Measurements from ENCODE around the gene GPR152.

The GPR152 gene

GRCh38 chr11:67440229-67441097 is 12.1 kb downstream of the GPR152 start:
- no peaks in the 10 kb centered on the region for H3K9me3 ChIP-seq (replicated peaks; ENCODE audit: insufficient read depth, low read length)
- H3K36me3 ChIP-seq (replicated peaks; ENCODE audit: insufficient read depth, low read length), result no peaks in the 10 kb centered on the region
- H3F3A ChIP-seq (ENCODE audit: insufficient read depth, low read length), result no peaks in the 10 kb centered on the region
- H3K9ac ChIP-seq (ENCODE audit: low read length), result no peak overlapping the region
- TF ChIP-seq EZH2phosphoT487 (IDR thresholded peaks at IDR 0.05; ENCODE audit: low read length) (no peak), CTCF (IDR thresholded peaks at IDR 0.05; ENCODE audit: low read length) (no peak), EZH2 (optimal IDR thresholded peaks at IDR 0.05; ENCODE audit: low read depth, low read length) (no peak)
- H3K27ac ChIP-seq (ENCODE audit: low read length), result no peak overlapping the region
- no peaks in the 10 kb centered on the region for H3K79me2 ChIP-seq (ENCODE audit: low read length)
- H3K4me3 ChIP-seq (ENCODE audit: low read length), result no peak overlapping the region
- H3K4me1 ChIP-seq (ENCODE audit: low read length), result peaks cover 4% of the 10 kb centered on the region; the same call in 1 of the 2 replicates
- H4K20me1 ChIP-seq (ENCODE audit: insufficient read depth, low read length), result no peaks in the 10 kb centered on the region
- DNase-seq, result no peak
- H3K4me2 ChIP-seq (ENCODE audit: low read depth, low read length), result no peak overlapping the region
- no peak overlapping the region for H2AFZ ChIP-seq (ENCODE audit: low read length)
- no peaks in the 10 kb centered on the region for H3K27me3 ChIP-seq (replicated peaks; ENCODE audit: insufficient read depth, low read length)
- H3K9me2 ChIP-seq (replicated peaks; ENCODE audit: insufficient read depth, low read length), result no peaks in the 10 kb centered on the region

GRCh38 chr11:67439321-67440228 is 13.0 kb downstream of the GPR152 start:
- Histone ChIP-seq H3K27ac (ENCODE audit: low read length) (no peak overlapping the region), H3K4me2 (ENCODE audit: low read depth, low read length) (no peak overlapping the region), H2AFZ (ENCODE audit: low read length) (no peak overlapping the region), H3K79me2 (ENCODE audit: low read length) (no peaks in the 10 kb centered on the region), H3K9me2 (replicated peaks; ENCODE audit: insufficient read depth, low read length) (no peaks in the 10 kb centered on the region), H3K9me3 (replicated peaks; ENCODE audit: insufficient read depth, low read length) (no peaks in the 10 kb centered on the region), H3F3A (ENCODE audit: insufficient read depth, low read length) (no peaks in the 10 kb centered on the region), H4K20me1 (ENCODE audit: insufficient read depth, low read length) (no peaks in the 10 kb centered on the region), H3K36me3 (replicated peaks; ENCODE audit: insufficient read depth, low read length) (no peaks in the 10 kb centered on the region), H3K4me3 (ENCODE audit: low read length) (no peak overlapping the region), H3K27me3 (replicated peaks; ENCODE audit: insufficient read depth, low read length) (no peaks in the 10 kb centered on the region), H3K4me1 (ENCODE audit: low read length) (peaks cover 4% of the 10 kb centered on the region; the same call in 1 of the 2 replicates), H3K9ac (ENCODE audit: low read length) (no peak overlapping the region)
- DNase-seq, result no peak
- peak; percentile 19 for TF ChIP-seq CTCF (IDR thresholded peaks at IDR 0.05; ENCODE audit: low read length)
- no peak for TF ChIP-seq EZH2 (optimal IDR thresholded peaks at IDR 0.05; ENCODE audit: low read depth, low read length)

GRCh38 chr11:67438158-67438902 is 14.2 kb downstream of the GPR152 start:
- no peaks in the 10 kb centered on the region for H3K36me3 ChIP-seq (replicated peaks; ENCODE audit: insufficient read depth, low read length)
- no peak overlapping the region for H3K4me3 ChIP-seq (ENCODE audit: low read length)
- no peaks in the 10 kb centered on the region for H3K9me2 ChIP-seq (replicated peaks; ENCODE audit: insufficient read depth, low read length)
- no peaks in the 10 kb centered on the region for H3K4me1 ChIP-seq (ENCODE audit: low read length)
- no peak for TF ChIP-seq CTCF (IDR thresholded peaks at IDR 0.05; ENCODE audit: low read length)
- H2AFZ ChIP-seq (ENCODE audit: low read length), result no peak overlapping the region
- no peaks in the 10 kb centered on the region for H3F3A ChIP-seq (ENCODE audit: insufficient read depth, low read length)
- DNase-seq, result no peak
- H4K20me1 ChIP-seq (ENCODE audit: insufficient read depth, low read length), result no peaks in the 10 kb centered on the region
- H3K79me2 ChIP-seq (ENCODE audit: low read length), result no peaks in the 10 kb centered on the region
- H3K9ac ChIP-seq (ENCODE audit: low read length), result no peak overlapping the region
- no peak overlapping the region for H3K4me2 ChIP-seq (ENCODE audit: low read depth, low read length)
- H3K27ac ChIP-seq (ENCODE audit: low read length), result no peak overlapping the region
- H3K27me3 ChIP-seq (replicated peaks; ENCODE audit: insufficient read depth, low read length), result no peaks in the 10 kb centered on the region
- H3K9me3 ChIP-seq (replicated peaks; ENCODE audit: insufficient read depth, low read length), result no peaks in the 10 kb centered on the region
